HG03039 (cell line): ENCODE measurements around the gene MRPL33.

Experiments used
- ATAC-seq: cut with Tn5 transposase; IDR thresholded peaks from one replicate; pipeline ENCODE4 v1.9.1; 2021; ENCODE audit warnings: mild to moderate bottlenecking, moderate library complexity; ENCODE audit not compliant: unreplicated experiment

The MRPL33 gene

GRCh38 chr2:27806311-27807059, 35.0 kb downstream of the MRPL33 start:
- no peak for ATAC-seq

- ATAC-seq = no peak
Observed at GRCh38 chr2:27807476-27807875, 36.0 kb downstream of the MRPL33 start.

- no peak for ATAC-seq
Observed at GRCh38 chr2:27808418-27808817, 36.9 kb downstream of the MRPL33 start.

- ATAC-seq = no peak
Observed at GRCh38 chr2:27808984-27809383, 37.5 kb downstream of the MRPL33 start.

- no peak for ATAC-seq
Observed at GRCh38 chr2:27809761-27810241, 38.3 kb downstream of the MRPL33 start.

- no peak for ATAC-seq
Observed at GRCh38 chr2:27810455-27810854, 38.9 kb downstream of the MRPL33 start.

GRCh38 chr2:27811768-27812167, 40.2 kb downstream of the MRPL33 start:
- ATAC-seq = no peak

- ATAC-seq = no peak
Observed at GRCh38 chr2:27814758-27815157, 43.2 kb downstream of the MRPL33 start.

- ATAC-seq = no peak
Observed at GRCh38 chr2:27815860-27816438, 44.4 kb downstream of the MRPL33 start.

GRCh38 chr2:27822049-27822448, 50.5 kb downstream of the MRPL33 start:
- no peak for ATAC-seq

- ATAC-seq = no peak
Observed at GRCh38 chr2:27823135-27823534, 51.6 kb downstream of the MRPL33 start.

GRCh38 chr2:27823569-27823968, 52.0 kb downstream of the MRPL33 start:
- no peak for ATAC-seq

- ATAC-seq = no peak
Observed at GRCh38 chr2:27824401-27824800, 52.9 kb downstream of the MRPL33 start.

GRCh38 chr2:27828305-27828704, 56.8 kb downstream of the MRPL33 start:
- ATAC-seq = no peak
